Adrenal gland (tissue), 5 donors: ENCODE results near the gene UVRAG.

Source experiments
- CTCF ChIP-seq, 6 experiments: fragments of 450-650 bp in 4 of 6; fragments of 200-600 bp in 2 of 6; sonication (generic) in 1 of 6; IDR thresholded peaks; 1 replicate in 5 of 6; 2 replicates in 1 of 6; pipeline versions ENCODE4 v1.5.1 to v1.8.0; 2016 to 2021; ENCODE audit warnings: antibody characterized with exemption in 6 of 6, mild to moderate bottlenecking in 2 of 6, moderate library complexity in 1 of 6
- POLR2A ChIP-seq, 2 donors: fragments of 450-650 bp; IDR thresholded peaks; one replicate each; pipeline ENCODE4 v1.6.1; 2017; ENCODE audit warnings: antibody characterized with exemption in 2 of 2, mild to moderate bottlenecking in 2 of 2, moderate library complexity in 1 of 2
- donor health status: DM: no; HTN: no; CAD: no.

DNA sequence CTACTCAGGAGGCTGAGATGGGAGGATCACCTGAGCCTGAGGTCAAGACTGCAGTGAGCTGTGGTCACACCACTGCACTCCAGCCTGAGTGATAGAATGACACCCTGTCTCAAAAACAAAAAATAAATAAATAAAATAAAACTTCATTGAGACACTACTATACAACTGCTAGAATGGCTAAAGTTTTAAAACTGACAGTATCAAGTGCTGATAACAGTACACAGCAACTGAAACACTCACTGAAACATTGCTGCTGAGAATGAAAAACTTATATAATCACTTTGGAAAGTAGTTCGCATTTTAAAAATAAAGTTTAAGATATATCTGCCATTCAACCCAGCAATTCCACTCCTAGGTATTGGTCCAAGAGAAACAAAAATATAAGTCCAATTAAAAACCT lies 290.6 kb downstream of the UVRAG start:
- TF ChIP-seq CTCF (IDR thresholded peaks at IDR 0.05): no peak
- no peak for TF ChIP-seq POLR2A (IDR thresholded peaks at IDR 0.05)
